K562 (cell line): ENCODE results near the gene SND1. TPM values are rescaled to one million over a fixed set of nuclear protein-coding genes. Genes with fewer than 3 reads are reported as not detected.
A peak's percentile ranks its signal among the peaks of the same experiment; 100 is the strongest.

Experiments used
- ATAC-seq: fragments of 200-7000 bp; cut with Tn5 transposase; 3 replicates; pipeline ENCODE4 v1.9.1; 2020; ENCODE audit warnings: moderate library complexity
- BruUV-seq: library from RNA; stranded (reverse); fragments of 400-500 nt; replicated peaks from 2 replicates; lab custom pipeline; 2021; lab: Mats Ljungman, UMichigan
- CTCF ChIA-PET: fragments of 300-600 bp; formaldehyde crosslinking; extraction: SDS; loops from one replicate; lab custom pipeline; 2021; ENCODE audit warnings: low intra/inter-chr PET ratio; lab: Yijun Ruan, JAX
- POLR2A ChIA-PET: fragments of 300-600, 350-650 bp; sonication (Branson Sonifier 250); formaldehyde crosslinking; extraction: SDS; loops from one replicate; lab custom pipeline; 2021; ENCODE audit warnings: antibody characterized with exemption, inconsistent platforms; lab: Yijun Ruan, JAX
- DNase-seq, 4 experiments: peaks; one replicate each; pipeline versions ENCODE4 v3.0.0 to v3.0.0-alpha.2; 2011 to 2018; ENCODE audit warnings: low spot score in 3 of 4, mixed read lengths in 3 of 4; ENCODE audit errors: extremely low read depth in 1 of 4
- FAIRE-seq: peaks from 2 replicates; lab custom pipeline; 2011; peaks lifted over from hg19 to GRCh38; lab: Jason Lieb, UNC
- H2AFZ ChIP-seq: 2 replicates; pipeline ENCODE4 v1.6.0; 2011; ENCODE audit warnings: low read depth, low read length, control low read depth, inconsistent platforms
- H3K27ac ChIP-seq: fragments of 200-600 bp; 3 replicates; pipeline ENCODE4 v1.8.0; 2011; ENCODE audit warnings: low read depth, mild to moderate bottlenecking, control low read depth, inconsistent platforms, low read length, moderate library complexity, mixed read lengths; ENCODE audit errors: extremely low read depth
- H3K27me3 ChIP-seq, 2 experiments: fragments of 300-600 bp in 1 of 2; 2 replicates in 1 of 2; 3 replicates in 1 of 2; pipeline versions ENCODE4 v1.6.0 to v1.8.0; 2011; ENCODE audit warnings: inconsistent platforms in 2 of 2, low read length in 2 of 2, mild to moderate bottlenecking in 1 of 2, mixed read lengths in 1 of 2, moderate library complexity in 1 of 2; ENCODE audit not compliant: control insufficient read depth in 2 of 2, insufficient read depth in 2 of 2
- H3K36me3 ChIP-seq: fragments of 300-600 bp; 3 replicates; pipeline ENCODE4 v1.8.0; 2011; ENCODE audit warnings: mild to moderate bottlenecking, low read length, inconsistent platforms; ENCODE audit not compliant: control insufficient read depth, insufficient read depth
- H3K4me1 ChIP-seq, 2 experiments: fragments of 200-600 bp in 1 of 2; replicated peaks in 1 of 2; 2 replicates in 1 of 2; 3 replicates in 1 of 2; pipeline versions ENCODE4 v1.5.1 to v1.8.0; 2011; ENCODE audit warnings: inconsistent platforms in 2 of 2, low read length in 2 of 2, mild to moderate bottlenecking in 1 of 2, mixed read lengths in 1 of 2, moderate library complexity in 1 of 2; ENCODE audit not compliant: control insufficient read depth in 2 of 2, insufficient read depth in 2 of 2
- H3K4me2 ChIP-seq: 2 replicates; pipeline ENCODE4 v1.6.1; 2011; ENCODE audit warnings: low read length, control low read depth, inconsistent platforms, mixed read lengths; ENCODE audit not compliant: insufficient read depth
- H3K4me3 ChIP-seq: fragments of 200-600 bp; sonication (generic), shearing (Covaris generic); 2 replicates; pipeline ENCODE4 v1.5.1; 2016; ENCODE audit warnings: control low read depth, inconsistent platforms
- H3K79me2 ChIP-seq: fragments of 200-600 bp; 3 replicates; pipeline ENCODE4 v1.8.0; 2011; ENCODE audit warnings: low read length, inconsistent platforms; ENCODE audit not compliant: control insufficient read depth, insufficient read depth
- H3K9ac ChIP-seq, 2 experiments: 2 replicates each; pipeline versions ENCODE4 v1.6.0 to v1.6.1; 2011; ENCODE audit warnings: low read depth in 2 of 2, low read length in 2 of 2, control low read depth in 1 of 2, inconsistent platforms in 1 of 2, mild to moderate bottlenecking in 1 of 2, mixed read lengths in 1 of 2; ENCODE audit not compliant: insufficient read depth in 1 of 2
- H3K9me1 ChIP-seq: one replicate; pipeline ENCODE4 v1.6.0; 2011; ENCODE audit warnings: inconsistent platforms, mild to moderate bottlenecking, low read length, moderate library complexity; ENCODE audit not compliant: control insufficient read depth, insufficient read depth
- H3K9me3 ChIP-seq: replicated peaks from 2 replicates; pipeline ENCODE4 v1.5.1; 2011; ENCODE audit warnings: low read depth, low read length, inconsistent platforms; ENCODE audit not compliant: control insufficient read depth, insufficient read depth
- H4K20me1 ChIP-seq: replicated peaks from 2 replicates; pipeline ENCODE4 v1.6.1; 2011; ENCODE audit warnings: low read length, inconsistent platforms, mixed read lengths; ENCODE audit not compliant: control insufficient read depth, insufficient read depth
- CREB1 ChIP-seq, 2 experiments: sonication (generic) in 1 of 2; formaldehyde crosslinking in 1 of 2; IDR thresholded peaks; 2 replicates each; pipeline versions ENCODE4 v1.6.1 to v1.8.0; 2012 to 2022; ENCODE audit warnings: inconsistent platforms in 1 of 2, mild to moderate bottlenecking in 1 of 2, missing genetic modification reagents in 1 of 2, moderate library complexity in 1 of 2
- ELK1 ChIP-seq: sonication (generic); formaldehyde crosslinking; IDR thresholded peaks from 2 replicates; pipeline ENCODE4 v1.8.1; 2022; ENCODE audit warnings: missing genetic modification reagents
- FUS ChIP-seq: fragments of 200-400 bp; formaldehyde crosslinking; optimal IDR thresholded peaks from 2 replicates; pipeline ENCODE3; 2017; ENCODE audit warnings: low read depth, low read length
- GTF2B ChIP-seq: IDR thresholded peaks from 2 replicates; pipeline ENCODE4 v1.6.1; 2011; ENCODE audit not compliant: insufficient read length; ENCODE audit errors: extremely low read depth
- HDAC1 ChIP-seq, 2 experiments: fragments of 450-650 bp; IDR thresholded peaks; 2 replicates each; pipeline ENCODE4 v1.6.1; 2016 to 2017; ENCODE audit warnings: inconsistent platforms in 1 of 2, mild to moderate bottlenecking in 1 of 2, moderate library complexity in 1 of 2
- JUND ChIP-seq, 2 experiments: IDR thresholded peaks; 2 replicates in 1 of 2; 3 replicates in 1 of 2; pipeline ENCODE4 v1.6.1; 2011; ENCODE audit warnings: borderline replicate concordance in 2 of 2, low read depth in 2 of 2, low read length in 2 of 2, improper control_type of control experiment in 1 of 2, missing biosample characterization in 1 of 2, missing genetic modification characterization in 1 of 2, missing genetic modification reagents in 1 of 2
- NCOR1 ChIP-seq: fragments of 450-650 bp; IDR thresholded peaks from 2 replicates; pipeline ENCODE4 v1.6.1; 2016; ENCODE audit warnings: mild to moderate bottlenecking, moderate library complexity
- POLR2B ChIP-seq: fragments of 450-650 bp; IDR thresholded peaks from 2 replicates; pipeline ENCODE4 v1.6.1; 2018; ENCODE audit warnings: low read depth; ENCODE audit not compliant: partially characterized antibody
- POLR2H ChIP-seq: IDR thresholded peaks from 2 replicates; pipeline ENCODE4 v1.6.1; 2016; ENCODE audit warnings: missing genetic modification characterization, low read depth, mild to moderate bottlenecking, control low read depth, missing compliant biosample characterization, moderate library complexity
- SMARCA4 ChIP-seq: fragments of 450-650 bp; IDR thresholded peaks from 2 replicates; pipeline ENCODE4 v1.6.1; 2016
- ZNF592 ChIP-seq: fragments of 450-650 bp; IDR thresholded peaks from 2 replicates; pipeline ENCODE4 v1.6.1; 2017; ENCODE audit warnings: antibody characterized with exemption, mild to moderate bottlenecking
- ZNF76 ChIP-seq: fragments of 250-450 bp; sonication (Bioruptor Pico); IDR thresholded peaks from 2 replicates; pipeline ENCODE4 v1.4.0; 2020; ENCODE audit warnings: mild to moderate bottlenecking, moderate library complexity, borderline replicate concordance
- ZNF766 ChIP-seq: fragments of 200-800 bp; sonication (Bioruptor generic); conservative IDR thresholded peaks from 2 replicates; pipeline ENCODE4 v1.6.1; 2016; ENCODE audit warnings: missing genetic modification characterization, missing compliant biosample characterization
- WGBS: fragments of 100-300 bp; shearing (Covaris generic); methylation state at CpG from one replicate; pipeline ENCODE4 v1.1.6; 2016; ENCODE audit warnings: low coverage, mixed read lengths; ENCODE audit not compliant: insufficient coverage; ENCODE audit errors: missing lambda C conversion rate; 5-methylcytosine and 5-hydroxymethylcytosine counted together
- in situ Hi-C: fragments of 300-500 bp; cut with MboI; formaldehyde crosslinking; loops from 4 replicates; pipeline ENCODE4 v1.15.0; 2018; ENCODE audit warnings: inconsistent platforms, mixed read lengths
- intact Hi-C: fragments of 100-400 bp; cut with micrococcal nuclease; formaldehyde crosslinking; loops from 2 replicates; pipeline ENCODE4 v1.14.2; 2022
- polyA plus RNA-seq, 8 experiments: library from polyadenylated mRNA; depleted of rRNA in 4 of 8; stranded (reverse) in 5 of 8; unstranded in 3 of 8; fragments of >200 nt; fragmentation: Nextera tagmentation in 2 of 8; fragmentation: Illumina TruSeq in 1 of 8; extraction: Ambion mirVana in 2 of 8; extraction: Trizol in 1 of 8; gene quantifications; 2 replicates each; pipeline versions ENCODE4 v1.2.1 to v1.2.3, GENCODE V29; 2011 to 2014; ENCODE audit warnings: inconsistent platforms in 1 of 8, missing spikeins in 1 of 8
- total RNA-seq, 7 experiments: library from RNA; depleted of rRNA in 6 of 7; stranded (reverse); fragments of >200 nt in 6 of 7; fragmentation: Illumina TruSeq in 2 of 7; extraction: Trizol in 2 of 7; gene quantifications; 2 replicates each; pipeline versions ENCODE4 v1.2.1 to v1.2.3, GENCODE V29; 2011 to 2021; ENCODE audit warnings: low replicate concordance in 1 of 7

SND1 gene
- total and polyA plus RNA-seq, 9 of the 15 experiments (the other 6 are each of a cell fraction or from before 2014, with no cell fraction given), result 46.5 to 307 (median 191) TPM

GRCh38 chr7:127819975-127820731 is 168.2 kb downstream of the SND1 start:
- Histone ChIP-seq H2AFZ (no peak overlapping the region), H3K9ac (0 out of 4 replicates have a peak overlapping the region, but pooled peaks of 1 of the 2 experiments have one; percentile 2), H3K36me3 (peaks cover 32% of the 10 kb centered on the region; the same call in 2 of the 3 replicates), H3K4me1 (peaks cover 0 to 46% of the 10 kb centered on the region in 2 experiments), H3K4me3 (no peak overlapping the region), H3K9me3 (no peaks in the 10 kb centered on the region), H3K79me2 (peaks cover 81% of the 10 kb centered on the region), H3K27ac (peak overlapping the region; percentile 18), H3K9me1 (peaks cover 3% of the 10 kb centered on the region), H4K20me1 (peaks cover 15% of the 10 kb centered on the region; the same call in 1 of the 2 replicates), H3K27me3 (no peaks in the 10 kb centered on the region), H3K4me2 (peak overlapping the region; percentile 14; the same call in 1 of the 2 replicates)
- CTCF ChIA-PET, result no interaction called here
- WGBS, result 23% methylated on average over 4 of the region's 4 CpGs
- no TSS peak for BruUV-seq
- ATAC-seq (peak; percentile 27), DNase-seq (peak; percentile 40 to 61 (median 50)), FAIRE-seq (peak; percentile 59)
- in situ Hi-C loops, result loop anchor here (10.0 kb wide), 1 partner anchor 1705 kb away; no protein-coding TSS in a partner anchor
- POLR2A ChIA-PET, result interaction anchor here (1.2 kb wide), 1 partner anchor 24 kb away, joined by 3 read pairs; no protein-coding TSS in a partner anchor
- intact Hi-C loops, result no loop called here
- TF ChIP-seq CREB1 (IDR thresholded peaks at IDR 0.05) (no peak), CREB1 (CRISPR knock-in tag; IDR thresholded peaks at IDR 0.05) (peak; percentile 50; the same call in 1 of the 2 replicates), NCOR1 (0 out of 2 replicates have a peak, but pooled peaks have one; percentile 7), POLR2B (no peak), JUND (IDR thresholded peaks at IDR 0.05; ENCODE audit: borderline replicate concordance, low read depth, low read length) (peak; percentile 94), JUND (tag; IDR thresholded peaks at IDR 0.05; ENCODE audit: borderline replicate concordance, low read depth, low read length) (peak; percentile 93), ZNF76 (no peak), GTF2B (no peak), ELK1 (no peak), ZNF592 (peak; percentile 53; the same call in 1 of the 2 replicates), FUS (no peak), HDAC1 (IDR thresholded peaks at IDR 0.05) (peak in 1 of 2 experiments; percentile 52; a peak in 1 of 4 replicates), SMARCA4 (peak; percentile 70; the same call in 1 of the 2 replicates), ZNF766 (CRISPR knock-in tag) (no peak; the same call in 1 of the 2 replicates), POLR2H (tag) (peak; percentile 11; the same call in 1 of the 2 replicates)
